ACC112 (cell line): Measurements from ENCODE around the gene XIST.
"Not testable (repeated sequence)": the region's sequence is repeated elsewhere in the genome, so short reads cannot be mapped to it uniquely, and the experiment has no call there.

Experiments
- H2AFZ ChIP-seq: fragments of 200-600 bp; sonication (generic); one replicate; pipeline ENCODE4 v1.6.0; 2017; ENCODE audit warnings: antibody characterized with exemption, low read length; ENCODE audit not compliant: unreplicated experiment
- H3K27ac ChIP-seq: fragments of 200-600 bp; sonication (generic); 2 replicates; pipeline ENCODE4 v1.5.1; 2014; ENCODE audit warnings: low read depth, mild to moderate bottlenecking, antibody characterized with exemption, low read length, moderate library complexity
- H3K27me3 ChIP-seq: fragments of 200-600 bp; sonication (generic); 2 replicates; pipeline ENCODE4 v1.6.1; 2014; ENCODE audit warnings: mild to moderate bottlenecking, antibody characterized with exemption, low read length, moderate library complexity, mixed read lengths; ENCODE audit not compliant: insufficient read depth
- H3K36me3 ChIP-seq: fragments of 200-600 bp; sonication (generic); 2 replicates; pipeline ENCODE4 v1.6.1; 2016; ENCODE audit warnings: mild to moderate bottlenecking, antibody characterized with exemption, low read length, moderate library complexity, mixed read lengths; ENCODE audit not compliant: insufficient read depth
- H3K4me1 ChIP-seq: fragments of 200-600 bp; sonication (generic); one replicate; pipeline ENCODE4 v1.6.1; 2016; ENCODE audit warnings: low read length, mixed read lengths; ENCODE audit not compliant: insufficient read depth, unreplicated experiment, control insufficient read depth
- H3K4me3 ChIP-seq: fragments of 200-600 bp; sonication (generic); 2 replicates; pipeline ENCODE4 v1.5.1; 2014; ENCODE audit warnings: mild to moderate bottlenecking, low read depth, low read length
- H3K79me2 ChIP-seq: fragments of 200-600 bp; sonication (generic); one replicate; pipeline ENCODE4 v1.6.0; 2016; ENCODE audit warnings: low read length; ENCODE audit not compliant: control insufficient read depth, unreplicated experiment, insufficient read depth

XIST gene

GRCh38 chrX:73827406-73827805 is 25.1 kb downstream of the XIST start:
- Histone ChIP-seq H2AFZ (no peak overlapping the region), H3K27me3 (no peaks in the 10 kb centered on the region), H3K27ac (no peak overlapping the region), H3K79me2 (no peaks in the 10 kb centered on the region), H3K4me1 (no peaks in the 10 kb centered on the region), H3K4me3 (no peak overlapping the region), H3K36me3 (no peaks in the 10 kb centered on the region)

GRCh38 chrX:73826996-73827395 is 25.5 kb downstream of the XIST start:
- no peaks in the 10 kb centered on the region for H3K79me2 ChIP-seq
- H3K4me1 ChIP-seq: no peaks in the 10 kb centered on the region
- no peaks in the 10 kb centered on the region for H3K36me3 ChIP-seq

GRCh38 chrX:73825569-73825968 is 26.9 kb downstream of the XIST start:
- Histone ChIP-seq H3K79me2 (no peaks in the 10 kb centered on the region), H3K27me3 (no peaks in the 10 kb centered on the region), H3K4me3 (no peak overlapping the region), H3K27ac (no peak overlapping the region), H3K36me3 (no peaks in the 10 kb centered on the region), H2AFZ (no peak overlapping the region), H3K4me1 (no peaks in the 10 kb centered on the region)

More at GRCh38 chrX:73826996-73827395, 25.5 kb downstream of the XIST start:
- Histone ChIP-seq H3K27me3 (no peaks in the 10 kb centered on the region), H2AFZ (no peak overlapping the region), H3K4me3 (no peak overlapping the region), H3K27ac (no peak overlapping the region)

GRCh38 chrX:73823473-73824004 is 29.0 kb downstream of the XIST start:
- no peaks in the 10 kb centered on the region for H3K36me3 ChIP-seq
- H3K27me3 ChIP-seq: no peaks in the 10 kb centered on the region
- H3K27ac ChIP-seq: no peak overlapping the region
- H3K79me2 ChIP-seq: no peaks in the 10 kb centered on the region
- H3K4me1 ChIP-seq: no peaks in the 10 kb centered on the region
- H2AFZ ChIP-seq: no peak overlapping the region
- no peak overlapping the region for H3K4me3 ChIP-seq

GRCh38 chrX:73822775-73823174 is 29.7 kb downstream of the XIST start:
- no peak overlapping the region for H3K4me3 ChIP-seq
- no peak overlapping the region for H3K27ac ChIP-seq
- H3K36me3 ChIP-seq: no peaks in the 10 kb centered on the region
- no peaks in the 10 kb centered on the region for H3K4me1 ChIP-seq
- H3K27me3 ChIP-seq: no peaks in the 10 kb centered on the region
- no peak overlapping the region for H2AFZ ChIP-seq
- H3K79me2 ChIP-seq: no peaks in the 10 kb centered on the region

GRCh38 chrX:73821921-73822559 is 30.5 kb downstream of the XIST start:
- Histone ChIP-seq H3K4me1 (no peaks in the 10 kb centered on the region), H2AFZ (no peak overlapping the region), H3K36me3 (no peaks in the 10 kb centered on the region), H3K79me2 (no peaks in the 10 kb centered on the region), H3K4me3 (no peak overlapping the region), H3K27ac (no peak overlapping the region), H3K27me3 (no peaks in the 10 kb centered on the region)

- H3K27me3 ChIP-seq, H3K36me3 ChIP-seq, H3K27ac ChIP-seq, H3K79me2 ChIP-seq, H3K4me1 ChIP-seq, H2AFZ ChIP-seq, H3K4me3 ChIP-seq: not testable (repeated sequence)
These were observed 32.5 kb downstream of the XIST start for GRCh38 chrX:73819864-73820558.

GRCh38 chrX:73818200-73819116 is 34.1 kb downstream of the XIST start:
- H3K36me3 ChIP-seq: no peaks in the 10 kb centered on the region
- H3K79me2 ChIP-seq: no peaks in the 10 kb centered on the region
- H2AFZ ChIP-seq: no peak overlapping the region
- no peak overlapping the region for H3K4me3 ChIP-seq
- no peaks in the 10 kb centered on the region for H3K4me1 ChIP-seq
- no peak overlapping the region for H3K27ac ChIP-seq
- H3K27me3 ChIP-seq: no peaks in the 10 kb centered on the region

- no peak overlapping the region for H2AFZ ChIP-seq
- no peaks in the 10 kb centered on the region for H3K27me3 ChIP-seq
These were observed 34.9 kb downstream of the XIST start for GRCh38 chrX:73817393-73818199.

GRCh38 chrX:73812256-73812655 is 40.3 kb downstream of the XIST start:
- no peaks in the 10 kb centered on the region for H3K4me1 ChIP-seq
- no peak overlapping the region for H3K27ac ChIP-seq
- H3K4me3 ChIP-seq: no peak overlapping the region
- no peaks in the 10 kb centered on the region for H3K79me2 ChIP-seq
- H2AFZ ChIP-seq: no peak overlapping the region
- no peaks in the 10 kb centered on the region for H3K27me3 ChIP-seq
- H3K36me3 ChIP-seq: no peaks in the 10 kb centered on the region

More at GRCh38 chrX:73817393-73818199, 34.9 kb downstream of the XIST start:
- H3K79me2 ChIP-seq: no peaks in the 10 kb centered on the region
- H3K27ac ChIP-seq: no peak overlapping the region
- no peaks in the 10 kb centered on the region for H3K4me1 ChIP-seq
- no peaks in the 10 kb centered on the region for H3K36me3 ChIP-seq
- no peak overlapping the region for H3K4me3 ChIP-seq
